Measurements from ENCODE around the gene SLC25A43.
"Not testable (repeated sequence)": the region's sequence is repeated elsewhere in the genome, so short reads cannot be mapped to it uniquely, and the experiment has no call there.

Gene SLC25A43

DNA sequence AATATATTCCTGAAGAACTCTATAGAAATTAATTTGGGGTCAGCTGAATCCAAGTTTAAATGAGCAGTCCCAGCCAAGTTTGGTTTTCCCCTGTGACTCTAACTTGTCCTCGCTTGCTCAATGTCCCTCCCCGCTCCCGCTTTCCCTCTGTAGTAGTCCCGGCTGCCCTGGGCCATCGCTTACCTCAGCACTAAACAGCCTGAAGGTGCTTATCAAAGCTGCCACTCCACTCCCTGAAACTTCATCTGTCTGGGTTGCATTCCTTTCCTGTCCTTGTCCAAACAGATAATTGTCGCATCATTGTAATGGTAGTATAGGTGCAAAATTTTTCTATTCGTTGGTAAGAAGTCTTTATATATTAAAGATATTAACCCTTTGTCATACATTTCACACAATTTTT lies 12.8 kb downstream of the SLC25A43 start:
- TF ChIP-seq TAF1 (IDR thresholded peaks at IDR 0.05; ENCODE audit: borderline replicate concordance, low read depth, low read length) (no peak), POLR2AphosphoS5 (IDR thresholded peaks at IDR 0.05; ENCODE audit: low read depth, low read length) (no peak), POLR2A (IDR thresholded peaks at IDR 0.05; ENCODE audit: low read depth, low read length) (no peak)
- FAIRE-seq (no peak), DNase-seq (ENCODE audit: insufficient read length) (no peak)

DNA sequence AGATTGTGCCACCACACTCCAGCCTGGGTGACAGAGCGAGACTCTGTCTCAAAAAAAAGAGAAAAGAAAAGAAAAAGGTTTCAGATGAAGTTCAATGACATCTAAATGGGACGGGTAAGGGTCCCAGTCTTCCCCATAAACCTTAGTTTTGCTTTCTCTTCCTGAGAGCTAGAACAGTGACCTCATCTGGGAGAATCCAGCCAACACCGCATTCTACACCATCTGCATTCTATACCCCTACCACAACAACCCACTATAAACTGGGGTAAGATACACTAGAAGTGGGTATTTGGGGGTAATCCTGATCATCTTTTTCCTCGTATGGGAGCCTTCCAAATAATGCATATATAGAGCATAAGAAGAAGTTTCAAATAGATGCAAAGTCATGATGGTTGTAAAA lies 18.2 kb downstream of the SLC25A43 start:
- FAIRE-seq (no peak), DNase-seq (ENCODE audit: insufficient read length) (no peak)
- TF ChIP-seq POLR2AphosphoS5 (IDR thresholded peaks at IDR 0.05; ENCODE audit: low read depth, low read length) (no peak), POLR2A (IDR thresholded peaks at IDR 0.05; ENCODE audit: low read depth, low read length) (no peak), TAF1 (IDR thresholded peaks at IDR 0.05; ENCODE audit: borderline replicate concordance, low read depth, low read length) (no peak)

GRCh38 chrX:119417842-119418241 lies 18.7 kb downstream of the SLC25A43 start:
- FAIRE-seq (peak; percentile 27), DNase-seq (ENCODE audit: insufficient read length) (no peak)
- no peak for TF ChIP-seq TAF1 (IDR thresholded peaks at IDR 0.05; ENCODE audit: borderline replicate concordance, low read depth, low read length)
- TF ChIP-seq POLR2A (IDR thresholded peaks at IDR 0.05; ENCODE audit: low read depth, low read length), result no peak
- no peak for TF ChIP-seq POLR2AphosphoS5 (IDR thresholded peaks at IDR 0.05; ENCODE audit: low read depth, low read length)

DNA sequence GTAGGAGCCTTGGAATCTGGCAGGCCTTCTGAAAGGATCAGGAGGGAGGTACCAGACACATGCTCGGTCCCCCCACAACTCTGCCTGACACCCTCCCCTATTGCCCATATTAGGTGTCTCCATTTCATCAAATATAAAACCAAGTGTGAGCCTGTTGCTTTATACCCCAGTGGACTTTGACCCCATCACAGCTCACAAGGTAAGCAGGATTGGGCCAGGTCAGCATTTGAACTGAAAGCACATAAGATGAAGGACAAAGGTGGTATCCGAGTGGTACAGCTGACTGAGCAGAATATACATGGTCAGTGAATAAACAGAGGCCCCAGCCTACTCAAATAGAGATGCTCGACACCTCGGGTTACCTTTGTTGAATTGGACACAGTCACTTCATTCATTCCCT lies 20.0 kb downstream of the SLC25A43 start:
- no peak for FAIRE-seq
- no peak for DNase-seq (ENCODE audit: insufficient read length)
- no peak for TF ChIP-seq POLR2A (IDR thresholded peaks at IDR 0.05; ENCODE audit: low read depth, low read length)

GRCh38 chrX:119419898-119420297 lies 20.8 kb downstream of the SLC25A43 start:
- FAIRE-seq, result no peak
- TF ChIP-seq POLR2AphosphoS5 (IDR thresholded peaks at IDR 0.05; ENCODE audit: low read depth, low read length) (no peak), POLR2A (IDR thresholded peaks at IDR 0.05; ENCODE audit: low read depth, low read length) (no peak), TAF1 (IDR thresholded peaks at IDR 0.05; ENCODE audit: borderline replicate concordance, low read depth, low read length) (no peak)
- DNase-seq (ENCODE audit: insufficient read length), result no peak

DNA sequence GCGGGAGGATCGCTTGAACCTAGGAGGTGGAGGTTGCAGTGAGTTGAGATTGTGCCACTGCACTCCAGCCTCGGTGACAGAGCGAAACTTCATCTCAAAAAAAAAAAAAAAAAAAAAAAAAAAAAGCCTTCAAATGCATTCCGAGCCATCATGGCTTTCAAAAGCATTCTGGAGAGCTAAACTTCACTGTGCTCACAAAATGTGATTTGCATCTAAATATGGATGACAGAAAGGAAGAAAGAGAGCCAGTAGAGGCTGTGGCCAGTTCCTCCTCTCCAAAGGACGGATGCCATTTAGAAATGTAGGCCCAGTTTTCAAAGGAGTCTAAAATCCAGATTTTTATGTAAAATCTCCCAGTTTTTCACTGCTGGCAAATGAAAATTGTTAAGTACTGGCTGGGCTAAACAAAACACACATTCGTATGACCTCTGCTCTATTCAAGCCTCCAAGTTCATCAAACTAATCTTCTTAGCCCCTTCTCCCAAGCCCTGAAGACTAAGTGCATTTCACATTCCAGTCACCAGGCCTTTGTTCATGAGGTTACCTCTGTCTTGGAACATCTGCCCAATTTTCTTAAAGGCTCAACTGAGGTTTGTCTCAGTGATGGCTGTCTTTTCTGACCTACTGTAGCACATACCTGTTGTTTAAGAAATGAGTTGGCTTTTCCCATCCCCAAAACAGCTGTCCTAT lies 22.0 kb downstream of the SLC25A43 start:
- FAIRE-seq (no peak), DNase-seq (ENCODE audit: insufficient read length) (no peak)
- no peak for TF ChIP-seq POLR2AphosphoS5 (IDR thresholded peaks at IDR 0.05; ENCODE audit: low read depth, low read length)
- TF ChIP-seq POLR2A (IDR thresholded peaks at IDR 0.05; ENCODE audit: low read depth, low read length), result no peak

DNA sequence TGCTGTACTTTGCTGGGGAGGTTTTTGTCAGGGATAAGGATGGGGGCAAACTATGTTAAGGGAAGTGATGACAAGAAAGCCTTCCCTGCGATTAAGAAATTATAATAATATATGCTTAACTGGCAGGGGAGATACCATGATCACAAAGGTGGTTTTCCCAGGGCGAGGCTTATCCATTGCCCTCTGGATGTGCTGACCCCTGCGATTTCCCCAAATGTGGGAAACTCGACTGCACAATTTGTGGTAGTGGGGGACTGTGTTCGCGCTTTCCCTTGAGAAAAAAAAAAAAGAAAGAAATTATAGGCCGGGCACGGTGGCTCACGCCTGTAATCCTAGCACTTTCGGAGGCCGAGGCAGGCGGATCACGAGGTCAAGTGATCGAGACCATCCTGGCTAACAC lies 24.5 kb downstream of the SLC25A43 start:
- no peak for DNase-seq (ENCODE audit: insufficient read length)
- no peak for FAIRE-seq
- no peak for TF ChIP-seq TAF1 (IDR thresholded peaks at IDR 0.05; ENCODE audit: borderline replicate concordance, low read depth, low read length)
- TF ChIP-seq POLR2A (IDR thresholded peaks at IDR 0.05; ENCODE audit: low read depth, low read length), result no peak
- TF ChIP-seq POLR2AphosphoS5 (IDR thresholded peaks at IDR 0.05; ENCODE audit: low read depth, low read length), result no peak

GRCh38 chrX:119424999-119425398 lies 25.9 kb downstream of the SLC25A43 start:
- no peak for DNase-seq (ENCODE audit: insufficient read length)
- no peak for TF ChIP-seq TAF1 (IDR thresholded peaks at IDR 0.05; ENCODE audit: borderline replicate concordance, low read depth, low read length)
- no peak for TF ChIP-seq POLR2A (IDR thresholded peaks at IDR 0.05; ENCODE audit: low read depth, low read length)
- TF ChIP-seq POLR2AphosphoS5 (IDR thresholded peaks at IDR 0.05; ENCODE audit: low read depth, low read length), result no peak
- FAIRE-seq, result no peak

GRCh38 chrX:119427024-119427794 lies 28.1 kb downstream of the SLC25A43 start:
- peak; percentile 20 for DNase-seq (ENCODE audit: insufficient read length)
- TF ChIP-seq POLR2AphosphoS5 (IDR thresholded peaks at IDR 0.05; ENCODE audit: low read depth, low read length) (no peak), TAF1 (IDR thresholded peaks at IDR 0.05; ENCODE audit: borderline replicate concordance, low read depth, low read length) (no peak), POLR2A (IDR thresholded peaks at IDR 0.05; ENCODE audit: low read depth, low read length) (no peak)
- FAIRE-seq, result peak; percentile 44

- DNase-seq (ENCODE audit: insufficient read length), result no peak
- no peak for FAIRE-seq
- TF ChIP-seq TAF1 (IDR thresholded peaks at IDR 0.05; ENCODE audit: borderline replicate concordance, low read depth, low read length) (no peak), POLR2AphosphoS5 (IDR thresholded peaks at IDR 0.05; ENCODE audit: low read depth, low read length) (no peak), POLR2A (IDR thresholded peaks at IDR 0.05; ENCODE audit: low read depth, low read length) (no peak)
Observed at GRCh38 chrX:119427795-119428185, 28.7 kb downstream of the SLC25A43 start.

DNA sequence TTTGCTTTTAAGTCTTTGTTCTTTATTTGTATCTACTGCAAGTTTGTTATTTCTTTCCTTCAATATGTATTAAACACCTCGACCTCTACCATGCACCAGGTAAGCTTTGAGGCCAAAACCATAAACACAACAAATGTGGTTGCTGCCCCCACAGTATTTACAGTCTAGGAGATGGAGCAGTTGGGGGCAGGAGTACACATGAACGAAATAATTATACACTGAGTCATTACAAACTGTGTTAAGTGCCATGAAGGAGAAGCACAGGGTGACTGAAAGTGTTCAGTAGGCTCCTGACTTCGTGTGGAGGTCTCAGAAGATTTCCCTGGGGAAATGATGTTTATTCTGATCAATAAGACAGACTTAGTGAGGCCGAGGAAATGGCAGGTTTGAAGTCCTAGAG lies 30.3 kb downstream of the SLC25A43 start:
- no peak for DNase-seq (ENCODE audit: insufficient read length)
- TF ChIP-seq POLR2A (IDR thresholded peaks at IDR 0.05; ENCODE audit: low read depth, low read length), result no peak
- TF ChIP-seq POLR2AphosphoS5 (IDR thresholded peaks at IDR 0.05; ENCODE audit: low read depth, low read length), result no peak
- TF ChIP-seq TAF1 (IDR thresholded peaks at IDR 0.05; ENCODE audit: borderline replicate concordance, low read depth, low read length), result no peak
- no peak for FAIRE-seq

- DNase-seq (ENCODE audit: insufficient read length); FAIRE-seq: not testable (repeated sequence)
Observed at GRCh38 chrX:119441295-119441694, 42.2 kb downstream of the SLC25A43 start.
